Epithelial cell of esophagus (primary cell): Measurements from ENCODE around the gene MED27.

Experiments used
- DNase-seq: peaks from one replicate; pipeline ENCODE4 v3.0.0; 2010; ENCODE audit warnings: low read depth
- H3K4me3 ChIP-seq: 2 replicates; pipeline ENCODE4 v1.5.1; 2011; ENCODE audit warnings: mild to moderate bottlenecking, low read length, control low read depth
- CTCF ChIP-seq: IDR thresholded peaks from 2 replicates; pipeline ENCODE4 v1.5.1; 2011; ENCODE audit warnings: low read depth, mild to moderate bottlenecking, low read length, control low read depth, inconsistent platforms; ENCODE audit not compliant: insufficient read depth; ENCODE audit errors: missing control alignments

MED27 gene

GRCh38 chr9:131876486-131876885 lies 203.2 kb downstream of the MED27 start:
- no peak for DNase-seq
- H3K4me3 ChIP-seq, result no peak overlapping the region
- no peak for TF ChIP-seq CTCF

- DNase-seq, result peak; percentile 21
- TF ChIP-seq CTCF, result no peak
These were observed 203.7 kb downstream of the MED27 start for GRCh38 chr9:131875828-131876485.

GRCh38 chr9:131874916-131875670 lies 204.6 kb downstream of the MED27 start:
- TF ChIP-seq CTCF, result no peak
- H3K4me3 ChIP-seq, result no peak overlapping the region
- no peak for DNase-seq

More at GRCh38 chr9:131875828-131876485, 203.7 kb downstream of the MED27 start:
- no peak overlapping the region for H3K4me3 ChIP-seq

GRCh38 chr9:131874447-131874846 lies 205.2 kb downstream of the MED27 start:
- TF ChIP-seq CTCF, result no peak
- H3K4me3 ChIP-seq, result no peak overlapping the region
- no peak for DNase-seq

GRCh38 chr9:131873891-131874440 lies 205.7 kb downstream of the MED27 start:
- no peak for DNase-seq
- H3K4me3 ChIP-seq, result no peak overlapping the region
- no peak for TF ChIP-seq CTCF

- H3K4me3 ChIP-seq, result no peak overlapping the region
- no peak for TF ChIP-seq CTCF
- no peak for DNase-seq
These were observed 206.3 kb downstream of the MED27 start for GRCh38 chr9:131873335-131873734.
